NT2/D1 (cell line): Measurements from ENCODE around the gene ATG2B.

Experiments
- DNase-seq: peaks from one replicate; pipeline ENCODE4 v3.0.0-alpha.2; 2011; ENCODE audit warnings: low read depth, low spot score
- H3K27me3 ChIP-seq: 2 replicates; pipeline ENCODE4 v1.6.0; 2011; ENCODE audit warnings: mild to moderate bottlenecking; ENCODE audit not compliant: insufficient read length, insufficient read depth
- H3K36me3 ChIP-seq: 2 replicates; pipeline ENCODE4 v1.6.1; 2011; ENCODE audit warnings: mild to moderate bottlenecking, low read length, mixed read lengths; ENCODE audit not compliant: insufficient read depth, insufficient read length
- H3K4me1 ChIP-seq: 2 replicates; pipeline ENCODE4 v1.5.1; 2011; ENCODE audit not compliant: insufficient read depth, insufficient read length
- H3K4me3 ChIP-seq: 2 replicates; pipeline ENCODE4 v1.5.1; 2011; ENCODE audit warnings: low read depth; ENCODE audit not compliant: insufficient read length
- H3K9ac ChIP-seq: 2 replicates; pipeline ENCODE4 v1.6.0; 2011; ENCODE audit warnings: low read depth; ENCODE audit not compliant: insufficient read length
- H3K9me3 ChIP-seq: 2 replicates; pipeline ENCODE4 v1.5.1; 2011; ENCODE audit warnings: mild to moderate bottlenecking, low read length; ENCODE audit not compliant: insufficient read depth
- SUZ12 ChIP-seq: IDR thresholded peaks from 2 replicates; pipeline ENCODE4 v1.6.1; 2011; ENCODE audit not compliant: insufficient read length, insufficient read depth; ENCODE audit errors: extremely low read depth
- YY1 ChIP-seq: IDR thresholded peaks from 2 replicates; pipeline ENCODE4 v1.6.1; 2011; ENCODE audit not compliant: insufficient read length, insufficient read depth
- ZNF274 ChIP-seq: IDR thresholded peaks from 2 replicates; pipeline ENCODE4 v1.6.1; 2011; ENCODE audit warnings: mild to moderate bottlenecking, low read depth, low read length

ATG2B gene

GRCh38 chr14:96391293-96392118 lies 28.4 kb upstream of the ATG2B start:
- Histone ChIP-seq H3K9ac (peak overlapping the region; percentile 76), H3K27me3 (peaks cover 31% of the 10 kb centered on the region), H3K36me3 (no peaks in the 10 kb centered on the region), H3K9me3 (no peaks in the 10 kb centered on the region), H3K4me1 (no peaks in the 10 kb centered on the region), H3K4me3 (peak overlapping the region; percentile 67)
- TF ChIP-seq ZNF274 (no peak), YY1 (no peak), SUZ12 (no peak)
- DNase-seq = peak; percentile 84

- H3K4me1 ChIP-seq = no peaks in the 10 kb centered on the region
- H3K9ac ChIP-seq = peak overlapping the region; percentile 76
- no peaks in the 10 kb centered on the region for H3K9me3 ChIP-seq
- no peak for TF ChIP-seq YY1
- TF ChIP-seq ZNF274 = no peak
- no peak for TF ChIP-seq SUZ12
- DNase-seq = no peak
- H3K36me3 ChIP-seq = no peaks in the 10 kb centered on the region
- H3K4me3 ChIP-seq = peak overlapping the region; percentile 51
- peaks cover 31% of the 10 kb centered on the region for H3K27me3 ChIP-seq
Observed at GRCh38 chr14:96390965-96391292, 27.8 kb upstream of the ATG2B start.

GRCh38 chr14:96385385-96385784 lies 22.2 kb upstream of the ATG2B start:
- no peak for TF ChIP-seq YY1

GRCh38 chr14:96384740-96385139 lies 21.6 kb upstream of the ATG2B start:
- no peak overlapping the region for H3K4me3 ChIP-seq
- H3K9me3 ChIP-seq = no peaks in the 10 kb centered on the region
- no peaks in the 10 kb centered on the region for H3K4me1 ChIP-seq
- H3K27me3 ChIP-seq = no peaks in the 10 kb centered on the region
- H3K36me3 ChIP-seq = peaks cover 23% of the 10 kb centered on the region
- no peak for DNase-seq
- H3K9ac ChIP-seq = no peak overlapping the region
- no peak for TF ChIP-seq YY1
- no peak for TF ChIP-seq ZNF274
- TF ChIP-seq SUZ12 = no peak

More at GRCh38 chr14:96385385-96385784, 22.2 kb upstream of the ATG2B start:
- Histone ChIP-seq H3K27me3 (peaks cover 5% of the 10 kb centered on the region), H3K36me3 (peaks cover 23% of the 10 kb centered on the region), H3K4me1 (no peaks in the 10 kb centered on the region), H3K4me3 (no peak overlapping the region), H3K9me3 (no peaks in the 10 kb centered on the region), H3K9ac (no peak overlapping the region)
- no peak for DNase-seq

GRCh38 chr14:96384053-96384452 lies 20.9 kb upstream of the ATG2B start:
- no peaks in the 10 kb centered on the region for H3K9me3 ChIP-seq
- no peaks in the 10 kb centered on the region for H3K27me3 ChIP-seq
- no peak overlapping the region for H3K4me3 ChIP-seq
- no peak overlapping the region for H3K9ac ChIP-seq
- TF ChIP-seq SUZ12 (no peak), YY1 (no peak), ZNF274 (no peak)
- no peaks in the 10 kb centered on the region for H3K4me1 ChIP-seq
- no peak for DNase-seq
- peaks cover 23% of the 10 kb centered on the region for H3K36me3 ChIP-seq

- H3K4me1 ChIP-seq = no peaks in the 10 kb centered on the region
- no peak for TF ChIP-seq SUZ12
- H3K36me3 ChIP-seq = peaks cover 23% of the 10 kb centered on the region
- no peak overlapping the region for H3K9ac ChIP-seq
- H3K9me3 ChIP-seq = no peaks in the 10 kb centered on the region
- DNase-seq = no peak
- H3K4me3 ChIP-seq = no peak overlapping the region
- H3K27me3 ChIP-seq = no peaks in the 10 kb centered on the region
Observed at GRCh38 chr14:96383445-96383844, 20.3 kb upstream of the ATG2B start.

GRCh38 chr14:96380735-96381134 lies 17.6 kb upstream of the ATG2B start:
- H3K9ac ChIP-seq = no peak overlapping the region
- H3K4me3 ChIP-seq = no peak overlapping the region
- no peaks in the 10 kb centered on the region for H3K27me3 ChIP-seq
- peaks cover 23% of the 10 kb centered on the region for H3K36me3 ChIP-seq
- H3K9me3 ChIP-seq = no peaks in the 10 kb centered on the region
- H3K4me1 ChIP-seq = no peaks in the 10 kb centered on the region
- no peak for TF ChIP-seq SUZ12
- no peak for TF ChIP-seq ZNF274
- TF ChIP-seq YY1 = no peak
- DNase-seq = no peak
